Measurements from ENCODE around the gene TBL2.

DNA sequence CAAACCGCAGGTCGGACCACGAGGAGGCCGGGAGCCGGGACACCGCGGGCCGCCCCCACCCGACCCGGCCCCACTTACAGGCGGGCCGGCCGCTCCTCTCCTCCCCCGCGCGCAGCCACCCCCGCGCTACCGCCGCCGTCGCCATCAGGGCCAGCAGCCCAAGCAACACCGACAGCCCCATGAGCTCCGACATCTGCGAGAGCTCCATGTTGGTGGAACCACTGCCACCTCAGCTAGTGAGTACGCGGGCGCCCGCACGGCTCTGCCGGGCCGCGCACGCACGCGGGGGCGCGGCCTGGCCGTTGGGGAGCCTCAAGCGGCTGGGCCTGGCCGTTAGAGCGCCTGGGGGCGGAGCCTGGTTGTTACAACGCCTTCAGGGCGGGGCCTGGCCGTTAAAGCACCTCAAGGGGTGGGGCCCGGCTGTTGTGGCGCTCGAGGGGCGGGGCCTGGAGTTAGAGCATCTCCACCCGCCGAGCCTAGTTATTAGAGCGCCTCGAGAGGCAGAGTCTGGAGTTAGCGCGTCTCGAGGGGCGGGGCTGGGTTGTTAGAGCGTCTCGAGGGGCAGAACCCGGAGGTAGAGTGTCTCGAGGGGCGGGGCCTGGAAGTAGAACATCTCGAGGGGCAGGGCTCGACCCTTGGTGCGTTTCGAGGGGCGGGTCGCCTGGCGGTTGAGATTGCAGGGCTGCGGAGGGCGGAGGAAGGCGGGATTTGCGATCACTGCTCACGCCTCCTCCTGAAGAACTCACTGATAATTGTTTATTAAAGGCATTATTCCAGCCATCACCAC is at the start of gene TBL2:
- peak in 6 of 11 experiments; percentile 14 to 63 (median 36) for TF ChIP-seq CTCF (IDR thresholded peaks at IDR 0.05 in 8 of 11, conservative IDR thresholded peaks at IDR 0.05 in 3 of 11)
- peak; percentile 86 to 89 (median 87) for TF ChIP-seq POLR2AphosphoS5 (IDR thresholded peaks at IDR 0.05)
- peak in 2 of 3 donors; percentile 32 to 87 for TF ChIP-seq POLR2A (IDR thresholded peaks at IDR 0.05)

Measured in spleen (tissue), 7 donors.